Esophagus muscularis mucosa (tissue), 4 donors: Measurements from ENCODE around the gene ARHGEF38. TPM values are rescaled to one million over a fixed set of nuclear protein-coding genes. Genes with fewer than 3 reads are reported as not detected.

Source experiments
- DNase-seq: peaks from one replicate; pipeline ENCODE4 v3.0.0-alpha.2; 2017; ENCODE audit errors: extremely low spot score
- H3K27ac ChIP-seq, 4 donors: fragments of 200-600 bp; sonication (generic); replicated peaks in 1 of 4; 1 replicate in 3 of 4; 2 replicates in 1 of 4; pipeline ENCODE4 v1.5.1; 2016 to 2019; ENCODE audit warnings: mild to moderate bottlenecking in 1 of 4
- H3K27me3 ChIP-seq, 4 donors: fragments of 200-600 bp; sonication (generic); one replicate each; pipeline versions ENCODE4 v1.5.1 to v1.6.0; 2016 to 2019
- H3K36me3 ChIP-seq, 4 donors: fragments of 200-600 bp; sonication (generic); one replicate each; pipeline ENCODE4 v1.5.1; 2016 to 2019
- H3K4me1 ChIP-seq, 4 donors: fragments of 200-600 bp; sonication (generic); one replicate each; pipeline ENCODE4 v1.5.1; 2016 to 2019
- H3K4me3 ChIP-seq, 4 donors: fragments of 200-600 bp; sonication (generic); 1 replicate in 2 of 4; 2 replicates in 2 of 4; pipeline ENCODE4 v1.5.1; 2016 to 2019; ENCODE audit warnings: mild to moderate bottlenecking in 4 of 4, moderate library complexity in 1 of 4
- H3K9me3 ChIP-seq, 4 donors: fragments of 200-600 bp; sonication (generic); 1 replicate in 3 of 4; 2 replicates in 1 of 4; pipeline ENCODE4 v1.5.1; 2016 to 2019
- CTCF ChIP-seq, 3 experiments: fragments of 200-600 bp in 2 of 3; fragments of 450-650 bp in 1 of 3; sonication (generic) in 2 of 3; IDR thresholded peaks; one replicate each; pipeline ENCODE4 v1.5.1; 2017 to 2019; ENCODE audit warnings: antibody characterized with exemption in 3 of 3, mild to moderate bottlenecking in 2 of 3, moderate library complexity in 1 of 3
- EP300 ChIP-seq: sonication (generic); formaldehyde crosslinking; IDR thresholded peaks from one replicate; pipeline ENCODE4 v1.6.1; 2017; ENCODE audit warnings: antibody characterized with exemption
- POLR2A ChIP-seq: fragments of 450-650 bp; IDR thresholded peaks from one replicate; pipeline ENCODE4 v1.6.1; 2017; ENCODE audit warnings: antibody characterized with exemption, moderate library complexity, mild to moderate bottlenecking, low read depth
- POLR2AphosphoS5 ChIP-seq, 2 donors: sonication (generic); formaldehyde crosslinking; IDR thresholded peaks; one replicate each; pipeline ENCODE4 v1.6.1; 2017; ENCODE audit warnings: antibody characterized with exemption in 2 of 2
- WGBS: methylation state at CpG from one replicate; pipeline ENCODE4 v1.1.5; 2018; 5-methylcytosine and 5-hydroxymethylcytosine counted together
- intact Hi-C: fragments of 100-400 bp; cut with DNase I; formaldehyde crosslinking; loops from one replicate; pipeline ENCODE4 v1.15.1; 2023
- total RNA-seq, 4 donors: library from RNA; depleted of rRNA; stranded (reverse); fragments of >200 nt; gene quantifications; one replicate each; pipeline versions ENCODE4 v1.1.0 to v1.2.1, GENCODE V29; 2016

Gene ARHGEF38
- total RNA-seq, 4 donors from 2014 or later = 0.29 TPM; not detected in 3

GRCh38 chr4:105662935-105663675, 110.7 kb downstream of the ARHGEF38 start:
- H3K4me1 ChIP-seq = no peaks in the 10 kb centered on the region
- H3K4me3 ChIP-seq = no peak overlapping the region
- no peak overlapping the region for H3K27ac ChIP-seq
- no peak for TF ChIP-seq EP300
- no peak for TF ChIP-seq CTCF (IDR thresholded peaks at IDR 0.05)
- TF ChIP-seq POLR2A = no peak
- no peak for TF ChIP-seq POLR2AphosphoS5 (IDR thresholded peaks at IDR 0.05)
- 90% methylated on average over 2 of the region's 2 CpGs for WGBS
- intact Hi-C loops = no loop called here
- H3K27me3 ChIP-seq = no peaks in the 10 kb centered on the region
- no peaks in the 10 kb centered on the region for H3K9me3 ChIP-seq
- H3K36me3 ChIP-seq = no peaks in the 10 kb centered on the region
- no peak for DNase-seq

- DNase-seq = no peak
- Histone ChIP-seq H3K27me3 (no peaks in the 10 kb centered on the region), H3K4me1 (no peaks in the 10 kb centered on the region), H3K36me3 (no peaks in the 10 kb centered on the region), H3K27ac (no peak overlapping the region), H3K4me3 (no peak overlapping the region), H3K9me3 (no peaks in the 10 kb centered on the region)
- 49% methylated on average over 5 of the region's 5 CpGs for WGBS
- no peak for TF ChIP-seq POLR2A
- TF ChIP-seq EP300 = no peak
- TF ChIP-seq POLR2AphosphoS5 (IDR thresholded peaks at IDR 0.05) = no peak
- no peak for TF ChIP-seq CTCF (IDR thresholded peaks at IDR 0.05)
- intact Hi-C loops = no loop called here
Observed at GRCh38 chr4:105666693-105667092, 114.3 kb downstream of the ARHGEF38 start.

GRCh38 chr4:105670684-105671083, 118.3 kb downstream of the ARHGEF38 start:
- intact Hi-C loops = no loop called here
- Histone ChIP-seq H3K4me3 (no peak overlapping the region), H3K4me1 (no peaks in the 10 kb centered on the region), H3K9me3 (no peaks in the 10 kb centered on the region), H3K27ac (no peak overlapping the region), H3K36me3 (no peaks in the 10 kb centered on the region), H3K27me3 (no peaks in the 10 kb centered on the region)
- TF ChIP-seq POLR2A (no peak), CTCF (IDR thresholded peaks at IDR 0.05) (no peak), EP300 (no peak), POLR2AphosphoS5 (IDR thresholded peaks at IDR 0.05) (no peak)
- no peak for DNase-seq

- intact Hi-C loops = no loop called here
- H3K27me3 ChIP-seq = no peaks in the 10 kb centered on the region
- H3K4me3 ChIP-seq = no peak overlapping the region
- TF ChIP-seq EP300 = no peak
- TF ChIP-seq CTCF (IDR thresholded peaks at IDR 0.05) = no peak
- no peaks in the 10 kb centered on the region for H3K9me3 ChIP-seq
- H3K36me3 ChIP-seq = no peaks in the 10 kb centered on the region
- no peaks in the 10 kb centered on the region for H3K4me1 ChIP-seq
- DNase-seq = no peak
- no peak overlapping the region for H3K27ac ChIP-seq
- WGBS = 76% methylated on average over 2 of the region's 2 CpGs
Observed at GRCh38 chr4:105671301-105671700, 118.9 kb downstream of the ARHGEF38 start.

GRCh38 chr4:105674011-105674410, 121.6 kb downstream of the ARHGEF38 start:
- Histone ChIP-seq H3K4me3 (no peak overlapping the region), H3K36me3 (no peaks in the 10 kb centered on the region), H3K4me1 (no peaks in the 10 kb centered on the region), H3K27ac (no peak overlapping the region), H3K27me3 (no peaks in the 10 kb centered on the region), H3K9me3 (no peaks in the 10 kb centered on the region)
- TF ChIP-seq POLR2A = no peak
- no peak for TF ChIP-seq POLR2AphosphoS5 (IDR thresholded peaks at IDR 0.05)
- no peak for TF ChIP-seq CTCF (IDR thresholded peaks at IDR 0.05)
- TF ChIP-seq EP300 = no peak
- intact Hi-C loops = no loop called here
- DNase-seq = no peak
- WGBS = 93% methylated on average over 1 of the region's 1 CpG
